Erythroblast (primary cell): ENCODE measurements around the gene TBC1D23.
A peak's percentile ranks its signal among the peaks of the same experiment; 100 is the strongest.
"Not testable (repeated sequence)": the region's sequence is repeated elsewhere in the genome, so short reads cannot be mapped to it uniquely, and the experiment has no call there.

ENCODE experiments used
- DNase-seq, 2 experiments: peaks; one replicate each; lab custom pipeline; 2025; lab: John Stamatoyannopoulos, UW
- GATA1 ChIP-seq: IDR thresholded peaks from 2 replicates; pipeline ENCODE4 v1.6.1; 2011; ENCODE audit warnings: low read depth, mild to moderate bottlenecking, control low read depth, low read length, moderate library complexity
- POLR2A ChIP-seq: IDR thresholded peaks from 2 replicates; pipeline ENCODE4 v1.6.1; 2011; ENCODE audit warnings: mild to moderate bottlenecking, low read length

The TBC1D23 gene

DNA sequence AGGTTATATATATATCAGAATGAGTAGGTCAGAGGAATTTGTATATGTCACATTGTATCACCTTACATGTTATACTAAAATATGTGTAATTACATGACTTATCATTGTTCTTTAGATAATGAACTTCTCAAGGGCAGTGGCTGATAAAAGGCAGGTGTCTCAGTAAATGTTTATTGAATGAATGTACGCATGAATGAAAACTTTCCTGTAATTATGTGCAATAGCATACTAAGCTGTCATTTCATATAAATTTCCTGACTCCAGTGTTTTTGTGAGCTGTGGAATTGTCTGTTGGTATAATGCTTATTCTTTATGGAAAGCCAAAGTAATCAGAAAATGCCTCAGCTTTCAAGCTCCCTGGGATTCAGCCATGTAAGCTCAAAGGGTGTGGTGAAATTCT is 4.2 kb downstream of the TBC1D23 start:
- no peak for DNase-seq
- no peak for TF ChIP-seq GATA1
- TF ChIP-seq POLR2A, result no peak

- DNase-seq, result no peak
- TF ChIP-seq POLR2A (no peak), GATA1 (no peak)
Measured at GRCh38 chr3:100266531-100266930, 5.7 kb downstream of the TBC1D23 start.

DNA sequence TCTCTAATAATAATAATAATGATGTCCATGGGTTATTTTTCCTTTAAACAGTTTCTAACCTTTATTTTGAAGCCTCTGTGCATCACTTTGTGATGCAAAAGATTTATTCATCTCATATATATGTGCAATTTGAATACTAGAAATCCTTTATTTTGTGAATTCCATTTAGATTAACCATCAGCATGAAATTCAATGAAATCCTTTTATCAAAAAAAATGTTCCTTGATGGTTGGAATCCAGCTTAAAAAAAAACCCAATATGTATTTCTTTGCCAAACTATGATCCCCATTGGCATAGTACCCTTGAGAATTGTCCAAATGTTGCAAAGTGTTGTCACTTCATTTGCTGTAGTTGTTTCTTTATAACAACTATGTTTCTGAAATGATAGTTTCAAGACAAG is 7.4 kb downstream of the TBC1D23 start:
- DNase-seq, result no peak
- TF ChIP-seq GATA1, result no peak
- TF ChIP-seq POLR2A, result no peak

DNA sequence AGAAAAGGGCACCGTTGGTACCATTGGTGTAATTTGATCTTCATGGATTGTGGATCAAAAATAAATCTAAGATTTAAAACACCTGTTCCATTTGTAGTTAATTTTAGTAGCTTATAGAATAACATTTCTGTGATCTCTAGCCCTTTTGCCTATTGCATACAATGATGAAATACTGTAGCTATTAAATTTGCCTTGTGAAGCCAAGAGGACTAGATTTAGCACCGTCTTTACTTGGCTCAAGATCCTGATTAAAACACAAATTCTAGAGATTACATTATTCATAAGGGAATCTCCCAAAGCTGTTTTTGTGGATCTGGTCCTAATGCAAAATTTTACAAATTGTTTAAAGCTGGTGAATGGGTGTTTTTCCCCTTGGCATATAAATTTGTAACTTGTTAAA is 8.2 kb downstream of the TBC1D23 start:
- no peak for TF ChIP-seq GATA1
- no peak for DNase-seq

DNA sequence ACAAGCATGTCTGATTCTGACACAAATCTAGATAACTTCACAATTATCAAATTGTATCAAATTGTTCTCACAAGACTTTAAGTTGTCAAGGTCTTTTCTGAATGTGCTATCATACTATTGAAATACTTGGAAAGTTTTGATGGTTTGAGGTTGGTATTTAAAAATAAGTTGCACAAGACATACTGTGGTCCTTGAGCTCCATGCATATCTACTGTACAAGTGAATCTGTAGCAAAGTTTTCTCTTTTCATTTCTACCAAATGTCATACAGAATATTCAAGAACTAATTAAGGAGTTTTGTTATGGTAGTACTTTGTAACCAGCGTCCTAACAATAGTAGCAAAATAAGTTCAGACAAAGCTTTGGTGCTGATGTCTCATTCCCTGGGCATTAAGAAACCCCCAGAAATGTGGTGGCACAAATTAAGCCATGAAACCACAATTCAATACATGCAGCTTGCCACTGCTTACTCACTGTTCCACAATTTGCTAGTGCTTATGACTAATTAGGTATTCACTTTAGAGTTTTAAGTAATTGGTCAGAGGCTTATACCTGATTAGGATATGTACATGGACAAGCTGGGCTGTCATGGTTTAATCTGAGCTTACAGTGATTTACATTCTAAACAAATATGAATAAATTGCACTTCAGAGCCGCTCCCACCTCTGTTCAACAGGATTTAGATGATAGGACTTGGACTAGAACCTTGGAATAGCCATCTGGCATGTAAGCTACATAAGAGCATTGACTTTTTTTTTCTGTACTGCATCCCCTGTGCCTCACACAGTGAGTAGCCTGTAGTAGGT is 8.8 kb downstream of the TBC1D23 start:
- DNase-seq, result peak in 1 of 2 experiments; percentile 14
- TF ChIP-seq GATA1, result no peak
- no peak for TF ChIP-seq POLR2A

DNA sequence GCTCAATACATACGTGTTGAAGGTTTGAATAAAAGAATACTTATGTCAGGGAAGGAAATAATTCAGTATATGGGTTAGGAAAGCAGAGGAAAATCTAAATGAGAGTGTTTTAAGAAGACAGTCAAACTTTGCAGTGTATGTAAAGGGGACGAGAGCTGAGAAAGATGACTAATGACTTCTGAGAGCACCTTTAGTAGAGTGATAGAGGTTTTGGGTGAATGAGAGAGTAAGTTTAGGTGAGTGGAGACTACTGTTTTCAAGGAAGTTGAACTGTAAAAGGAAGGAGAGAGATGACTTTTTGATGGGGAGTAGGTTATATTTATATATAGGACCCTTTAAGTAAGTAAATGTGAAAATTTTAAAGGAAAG is 9.4 kb downstream of the TBC1D23 start:
- no peak for DNase-seq

DNA sequence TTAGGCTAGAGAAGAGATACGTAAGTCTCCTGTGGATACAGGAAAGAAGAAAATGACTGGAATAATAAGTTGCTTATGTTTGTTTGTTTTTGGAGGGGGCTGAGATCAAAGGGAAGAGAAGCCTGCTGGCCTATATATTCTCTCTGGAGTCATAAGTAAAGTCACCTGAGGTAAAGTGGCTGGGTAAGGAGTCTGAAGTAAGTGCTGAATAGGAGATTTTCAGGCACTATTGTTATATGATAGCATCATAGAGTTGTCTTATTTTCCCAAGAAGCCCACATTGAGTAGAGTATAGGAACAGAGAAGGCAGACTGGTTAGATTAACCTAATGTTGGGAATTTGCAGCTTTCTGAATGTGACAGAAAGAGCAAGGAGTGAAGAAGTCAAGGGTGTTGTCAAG is 10.7 kb downstream of the TBC1D23 start:
- no peak for TF ChIP-seq POLR2A
- no peak for TF ChIP-seq GATA1
- no peak for DNase-seq

More for the DNA sequence above, 9.4 kb downstream of the TBC1D23 start:
- no peak for TF ChIP-seq POLR2A
- TF ChIP-seq GATA1, result no peak

DNA sequence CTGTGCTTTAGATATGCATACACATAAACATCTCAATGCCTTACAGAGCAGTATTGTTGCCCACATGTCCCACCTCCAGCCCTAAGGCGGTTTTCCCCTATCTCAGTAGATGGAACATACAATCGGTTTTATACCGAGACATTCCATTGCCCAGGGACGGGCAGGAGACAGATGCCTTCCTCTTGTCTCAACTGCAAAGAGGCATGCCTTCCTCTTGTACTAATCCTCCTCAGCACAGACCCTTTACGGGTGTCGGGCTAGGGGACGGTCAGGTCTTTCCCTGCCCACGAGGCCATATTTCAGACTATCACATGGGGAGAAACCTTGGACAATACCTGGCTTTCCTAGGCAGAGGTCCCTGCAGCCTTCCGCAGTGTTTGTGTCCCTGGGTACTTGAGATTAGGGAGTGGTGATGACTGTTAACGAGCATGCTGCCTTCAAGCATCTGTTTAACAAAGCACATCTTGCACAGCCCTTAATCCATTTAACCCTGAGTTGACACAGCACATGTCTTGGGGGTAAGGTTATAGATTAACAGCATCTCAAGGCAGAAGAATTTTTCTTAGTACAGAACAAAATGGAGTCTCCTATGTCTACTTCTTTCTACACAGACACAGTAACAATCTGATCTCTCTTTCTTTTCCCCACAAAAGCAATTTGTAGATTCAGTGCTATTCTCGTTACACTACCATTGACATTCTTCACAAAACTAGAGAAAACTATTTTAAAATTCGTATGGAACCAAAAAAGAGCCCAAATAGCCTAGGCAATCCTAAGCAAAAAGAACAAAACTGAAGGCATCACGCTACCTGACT is 12.2 kb downstream of the TBC1D23 start:
- DNase-seq, result not testable (repeated sequence)

- TF ChIP-seq POLR2A (no peak), GATA1 (no peak)
- peak in 1 of 2 experiments; percentile 7 for DNase-seq
Measured at GRCh38 chr3:100274361-100274760, 13.6 kb downstream of the TBC1D23 start.

DNA sequence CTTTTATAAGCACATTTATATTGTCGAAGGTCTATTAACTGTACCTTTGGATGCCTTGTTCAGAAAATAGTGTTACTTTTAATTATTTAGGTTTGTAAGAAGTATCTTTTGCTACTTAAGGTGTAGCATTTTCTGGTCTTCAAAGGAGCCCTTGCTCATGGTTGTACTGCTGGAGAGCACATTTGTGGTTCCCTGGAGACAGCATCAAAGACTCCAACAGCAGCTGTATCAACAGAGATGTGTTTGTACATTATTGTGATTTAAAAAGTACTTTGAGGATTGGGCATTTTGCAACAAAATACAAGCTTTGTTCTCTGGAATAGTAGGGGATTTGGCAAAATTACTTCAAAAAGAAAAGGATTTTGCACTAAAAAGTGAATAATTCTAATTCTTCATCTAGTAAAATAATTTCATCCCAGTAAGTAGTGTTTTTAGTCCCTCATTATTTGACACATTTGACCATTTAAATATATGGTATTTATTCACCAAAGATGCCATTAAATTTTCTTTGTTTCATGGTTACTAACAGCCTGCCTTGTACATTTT is 16.5 kb downstream of the TBC1D23 start:
- no peak for DNase-seq
- no peak for TF ChIP-seq POLR2A
- no peak for TF ChIP-seq GATA1

DNA sequence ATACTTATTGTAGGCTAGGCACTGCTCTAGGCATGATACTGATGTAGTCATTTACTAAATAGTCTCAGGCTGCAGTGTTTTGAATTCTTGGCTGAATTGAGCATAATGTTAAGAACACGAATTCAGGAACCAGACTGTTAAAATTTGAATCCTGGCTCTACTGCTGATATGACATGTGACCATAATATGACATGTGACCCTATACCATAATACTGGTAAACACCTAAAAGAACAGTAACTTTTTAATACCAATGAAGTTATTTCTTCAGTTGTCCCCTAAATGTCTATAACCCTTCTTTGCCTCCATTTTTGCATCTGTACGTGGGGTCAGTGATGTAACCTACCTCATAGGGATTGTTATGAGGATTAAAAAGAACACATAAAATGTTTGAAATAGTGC is 18.1 kb downstream of the TBC1D23 start:
- TF ChIP-seq GATA1 (no peak), POLR2A (no peak)
- no peak for DNase-seq

- TF ChIP-seq POLR2A (no peak), GATA1 (no peak)
- DNase-seq, result peak in 1 of 2 experiments; percentile 18
Measured at GRCh38 chr3:100288288-100288894, 27.6 kb downstream of the TBC1D23 start.

DNA sequence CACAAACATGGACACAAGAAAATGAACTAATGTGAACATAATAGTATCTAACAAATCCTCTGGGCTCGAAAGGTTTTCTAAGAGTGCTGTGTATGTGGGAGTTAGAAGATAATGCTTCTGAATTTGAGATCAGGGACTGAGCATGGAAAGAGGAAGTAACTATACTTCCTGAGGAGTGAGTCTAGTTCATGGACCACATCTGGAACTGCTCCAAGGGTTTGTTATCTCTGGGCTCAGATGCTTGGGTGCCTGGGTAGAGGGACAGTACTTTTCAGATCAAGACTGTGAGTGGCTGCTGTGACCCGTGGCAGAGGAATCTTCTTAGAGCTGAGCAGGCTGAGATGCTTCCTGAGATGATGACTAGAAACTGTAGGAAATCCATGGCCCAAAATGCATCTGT is 28.5 kb downstream of the TBC1D23 start:
- TF ChIP-seq POLR2A (no peak), GATA1 (no peak)

DNA sequence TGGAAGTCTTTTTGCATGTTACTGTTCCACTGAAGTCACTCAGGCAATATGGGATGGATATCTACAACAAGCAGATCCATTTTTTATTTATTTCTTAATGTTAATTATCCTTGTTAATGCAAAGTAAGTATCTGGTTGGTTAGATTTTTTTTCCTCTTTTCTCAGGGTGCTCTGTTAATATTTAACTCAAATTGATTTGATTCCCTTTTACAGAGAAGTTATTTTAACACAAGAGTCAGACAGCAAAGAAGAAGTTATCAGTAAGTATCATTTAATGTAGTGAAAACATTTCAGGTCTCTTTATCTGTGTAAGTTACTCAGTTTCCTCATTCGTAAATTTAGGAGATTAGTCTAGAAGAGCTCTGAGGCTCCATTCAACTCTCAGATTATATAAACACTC is 34.3 kb downstream of the TBC1D23 start:
- TF ChIP-seq POLR2A, result no peak
- no peak for TF ChIP-seq GATA1
- DNase-seq, result no peak

More for the DNA sequence above, 28.5 kb downstream of the TBC1D23 start:
- DNase-seq, result peak; percentile 91 to 92
